ENCODE data around the gene FAM111B.
"Not testable (repeated sequence)": the region's sequence is repeated elsewhere in the genome, so short reads cannot be mapped to it uniquely, and the experiment has no call there.

FAM111B gene

DNA sequence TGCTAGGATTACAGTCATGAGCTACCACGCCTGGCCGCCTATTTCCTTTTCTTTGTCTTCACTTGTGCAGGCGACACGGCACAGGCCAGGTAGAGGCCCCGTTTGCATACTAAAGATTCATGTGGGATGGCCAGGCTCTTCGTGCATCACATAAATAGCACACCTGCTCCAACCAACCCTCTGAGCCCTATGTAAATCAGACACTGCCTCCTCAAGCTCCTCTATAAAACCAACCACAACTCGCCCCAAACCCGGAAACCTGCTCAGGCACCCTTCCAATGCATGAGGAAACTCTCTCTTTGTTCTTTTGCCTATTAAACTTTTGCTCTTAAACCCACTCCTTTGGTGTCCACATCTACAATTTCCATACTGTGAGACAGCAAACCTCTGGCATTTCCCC, 9.1 kb upstream of the FAM111B start:
- DNase-seq: not testable (repeated sequence)

GRCh38 chr11:59102259-59102765, 4.7 kb upstream of the FAM111B start:
- DNase-seq: peak; percentile 59

DNA sequence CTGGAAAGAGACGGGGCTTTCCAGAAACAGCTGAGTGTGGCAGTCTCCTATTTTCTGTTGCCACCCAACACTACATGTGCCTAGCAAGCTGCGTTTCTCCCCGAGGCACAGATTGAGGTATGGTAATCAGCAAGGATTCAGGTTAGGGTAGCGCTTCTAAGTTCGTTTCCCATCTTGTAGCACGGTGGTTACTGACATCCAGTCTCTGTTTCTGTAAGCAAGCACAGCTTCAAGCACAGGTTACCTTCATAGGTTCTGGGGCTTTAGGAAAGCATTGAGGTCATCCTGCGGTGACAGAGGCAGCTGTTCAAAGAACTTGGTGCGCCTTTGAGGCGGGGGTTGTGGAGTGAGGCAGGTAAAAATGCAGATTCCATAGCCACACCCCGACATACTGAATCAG, 684 bp downstream of the FAM111B start:
- not testable (repeated sequence) for DNase-seq

GRCh38 chr11:59112494-59112893, 5.5 kb downstream of the FAM111B start:
- no peak for DNase-seq

- DNase-seq: no peak
Measured at GRCh38 chr11:59114344-59114743, 7.3 kb downstream of the FAM111B start.

GRCh38 chr11:59115553-59115952, 8.5 kb downstream of the FAM111B start:
- no peak for DNase-seq

DNA sequence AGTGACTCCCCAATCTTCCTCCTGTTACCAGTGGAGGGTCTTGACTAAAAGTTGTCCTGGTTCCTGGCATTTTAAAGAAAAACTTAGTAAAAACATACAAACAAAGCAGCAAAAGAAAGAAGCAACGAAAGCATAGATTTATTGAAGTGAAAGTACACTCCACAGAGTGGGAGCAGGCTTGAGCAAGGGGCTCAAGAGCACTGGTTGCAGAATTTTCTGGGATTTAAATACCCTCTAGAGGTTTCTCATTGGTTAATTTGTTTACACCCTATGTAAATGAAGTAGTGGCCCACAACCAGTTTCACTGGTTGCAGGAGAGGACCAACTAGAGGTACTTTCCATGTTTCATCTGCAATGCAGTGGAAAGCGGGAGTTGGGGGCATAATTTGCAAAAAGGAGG, 10.7 kb downstream of the FAM111B start:
- DNase-seq: no peak

GRCh38 chr11:59119826-59120225, 12.8 kb downstream of the FAM111B start:
- no peak for DNase-seq

DNA sequence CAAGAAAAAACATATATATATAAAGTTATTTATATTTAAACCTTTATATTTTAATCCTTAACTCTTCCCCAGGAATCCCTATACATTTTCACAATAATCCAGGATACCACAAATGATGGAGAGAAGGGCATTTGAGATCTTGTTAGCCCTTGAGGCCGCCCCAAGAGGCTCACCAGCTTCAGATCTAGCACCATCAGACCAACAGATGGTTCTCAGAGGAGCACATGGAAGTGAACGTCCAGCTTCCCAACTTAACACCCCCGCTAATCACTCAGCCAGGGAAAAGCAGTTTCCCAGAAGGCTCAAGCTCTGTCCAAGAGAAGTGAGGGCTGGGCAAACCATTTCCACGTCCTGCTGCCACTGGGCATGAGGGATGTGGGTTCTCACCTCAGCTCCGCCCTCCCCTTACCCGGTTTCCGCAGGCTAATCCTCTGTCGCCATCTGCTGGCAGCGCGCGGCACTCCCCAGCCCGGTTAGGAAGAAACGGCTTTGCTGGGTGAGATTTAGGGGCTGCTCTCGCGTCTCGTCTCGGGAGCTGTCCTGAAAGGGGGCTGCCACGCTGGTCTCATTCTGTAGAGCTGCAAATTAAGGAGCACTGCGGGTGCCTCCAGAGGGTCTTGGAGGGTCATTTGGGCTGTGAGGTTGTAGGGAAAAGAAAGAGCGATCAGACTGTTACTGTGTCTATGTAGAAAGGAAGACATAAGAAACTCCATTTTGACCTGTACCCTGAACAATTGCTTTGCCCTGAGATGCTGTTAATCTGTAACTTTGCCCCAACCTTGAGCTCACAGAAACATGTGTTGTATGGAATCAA, 28.8 kb downstream of the FAM111B start:
- peak; percentile 81 for DNase-seq

- DNase-seq: not testable (repeated sequence)
Measured at GRCh38 chr11:59136551-59136950, 29.5 kb downstream of the FAM111B start.

- DNase-seq: no peak
Measured at GRCh38 chr11:59137190-59137589, 30.2 kb downstream of the FAM111B start.

DNA sequence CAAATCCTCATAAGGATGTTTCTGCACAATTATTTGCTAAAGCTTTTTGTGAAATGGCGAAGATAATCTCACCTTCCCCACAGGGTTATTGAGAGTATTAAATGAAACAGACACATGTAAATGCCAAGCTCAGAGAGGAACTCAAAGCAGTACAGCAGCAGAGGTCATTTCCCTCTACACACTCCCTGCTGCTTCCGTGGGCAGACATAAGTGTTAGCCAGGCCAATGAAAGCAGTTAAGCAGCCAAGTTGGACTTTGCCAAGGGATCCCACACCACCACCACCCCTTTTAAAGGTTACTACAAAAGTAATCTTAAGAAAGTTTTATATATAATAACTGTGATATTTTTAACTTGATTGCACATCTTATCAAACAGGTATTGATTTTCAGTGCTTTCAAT, 31.6 kb downstream of the FAM111B start:
- no peak for DNase-seq

DNA sequence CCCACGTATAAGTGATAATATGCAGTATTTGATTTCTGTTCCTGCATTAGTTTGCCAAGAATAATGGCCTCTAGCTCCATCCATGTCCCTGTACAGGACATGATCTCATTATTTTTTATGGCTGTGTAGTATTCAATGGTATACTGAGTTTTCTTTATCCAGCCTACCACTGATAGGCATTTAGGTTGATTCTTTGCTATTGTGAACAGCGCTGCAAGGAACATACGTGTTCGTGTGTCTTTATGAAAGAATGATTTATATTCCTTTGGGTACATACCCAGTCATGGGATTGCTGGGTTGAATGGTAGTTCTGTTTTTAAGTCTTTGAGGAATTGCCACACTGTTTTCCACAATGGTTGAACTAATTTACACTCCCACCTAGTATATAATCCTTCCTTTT, 34.2 kb downstream of the FAM111B start:
- no peak for DNase-seq

GRCh38 chr11:59141673-59142460, 34.8 kb downstream of the FAM111B start:
- peak; percentile 12 for DNase-seq

- peak; percentile 97 for DNase-seq
Measured at GRCh38 chr11:59142530-59143507, 35.8 kb downstream of the FAM111B start, which contains the start of gene FAM111A. FAM111A (plus strand) TSS chr11:59142856; CDS start chr11:59148873, 6,017 bp downstream.

GRCh38 chr11:59144096-59144495, 37.1 kb downstream of the FAM111B start:
- DNase-seq: no peak

DNA sequence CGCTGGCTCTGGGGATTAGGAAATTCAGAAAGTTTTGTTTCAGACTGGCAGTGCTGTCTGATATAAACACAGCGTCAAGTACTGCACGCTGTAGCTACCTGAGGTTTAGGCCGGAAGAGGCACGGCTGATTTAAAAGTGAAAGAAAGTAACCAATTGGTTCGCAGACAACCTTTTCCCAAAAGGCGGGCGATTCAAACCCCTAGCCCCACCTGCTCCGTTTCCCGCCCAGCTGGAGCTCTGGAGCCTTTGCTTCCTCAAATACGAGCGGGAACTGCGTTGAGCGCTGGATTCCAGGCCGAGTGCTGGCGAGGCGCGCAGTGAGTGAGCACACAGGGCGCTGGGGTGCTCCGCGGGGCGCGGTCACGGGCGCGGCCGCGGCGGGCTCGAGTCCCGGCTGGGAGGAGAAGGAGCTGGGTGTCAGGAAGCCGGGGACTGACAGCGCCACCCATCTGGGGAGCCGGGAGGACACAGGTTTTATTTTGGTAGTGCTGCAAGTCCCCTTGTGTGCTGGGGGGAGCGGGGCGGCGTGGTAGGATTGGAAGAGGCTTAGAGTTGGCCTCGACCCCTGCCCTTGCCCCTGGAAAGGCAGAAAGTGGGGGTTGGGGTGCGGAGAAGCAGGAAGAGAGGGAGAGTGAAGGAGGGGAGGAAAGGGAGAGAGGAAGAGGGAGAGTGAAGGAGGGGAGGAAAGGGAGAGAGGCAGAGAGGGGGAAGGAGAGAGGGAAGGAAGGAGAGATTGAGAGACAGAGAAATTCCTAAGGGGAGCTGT, 37.7 kb downstream of the FAM111B start:
- DNase-seq: peak; percentile 78

- DNase-seq: no peak
Measured at GRCh38 chr11:59145534-59145933, 38.5 kb downstream of the FAM111B start.

DNA sequence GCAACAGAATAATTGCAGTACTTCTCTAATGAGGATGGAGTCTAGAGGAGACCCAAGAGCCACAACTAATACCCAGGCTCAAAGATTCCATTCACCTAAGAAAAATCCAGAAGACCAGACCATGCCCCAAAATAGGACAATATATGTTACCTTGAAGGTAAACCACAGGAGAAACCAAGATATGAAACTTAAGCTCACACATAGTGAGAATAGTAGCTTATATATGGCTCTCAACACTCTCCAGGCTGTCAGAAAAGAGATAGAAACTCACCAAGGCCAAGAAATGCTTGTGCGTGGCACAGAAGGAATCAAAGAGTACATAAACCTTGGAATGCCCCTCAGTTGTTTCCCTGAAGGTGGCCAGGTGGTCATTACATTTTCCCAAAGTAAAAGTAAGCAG, 44.7 kb downstream of the FAM111B start:
- no peak for DNase-seq

DNA sequence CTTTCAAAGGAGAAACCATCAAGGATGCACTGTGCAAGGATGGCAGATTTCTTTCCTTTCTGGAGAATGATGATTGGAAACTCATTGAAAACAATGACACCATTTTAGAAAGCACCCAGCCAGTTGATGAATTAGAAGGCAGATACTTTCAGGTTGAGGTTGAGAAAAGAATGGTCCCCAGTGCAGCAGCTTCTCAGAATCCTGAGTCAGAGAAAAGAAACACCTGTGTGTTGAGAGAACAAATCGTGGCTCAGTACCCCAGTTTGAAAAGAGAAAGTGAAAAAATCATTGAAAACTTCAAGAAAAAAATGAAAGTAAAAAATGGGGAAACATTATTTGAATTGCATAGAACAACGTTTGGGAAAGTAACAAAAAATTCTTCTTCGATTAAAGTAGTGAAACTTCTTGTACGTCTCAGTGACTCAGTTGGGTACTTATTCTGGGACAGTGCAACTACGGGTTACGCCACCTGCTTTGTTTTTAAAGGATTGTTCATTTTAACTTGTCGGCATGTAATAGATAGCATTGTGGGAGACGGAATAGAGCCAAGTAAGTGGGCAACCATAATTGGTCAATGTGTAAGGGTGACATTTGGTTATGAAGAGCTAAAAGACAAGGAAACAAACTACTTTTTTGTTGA, 45.4 kb downstream of the FAM111B start:
- no peak for DNase-seq

DNA sequence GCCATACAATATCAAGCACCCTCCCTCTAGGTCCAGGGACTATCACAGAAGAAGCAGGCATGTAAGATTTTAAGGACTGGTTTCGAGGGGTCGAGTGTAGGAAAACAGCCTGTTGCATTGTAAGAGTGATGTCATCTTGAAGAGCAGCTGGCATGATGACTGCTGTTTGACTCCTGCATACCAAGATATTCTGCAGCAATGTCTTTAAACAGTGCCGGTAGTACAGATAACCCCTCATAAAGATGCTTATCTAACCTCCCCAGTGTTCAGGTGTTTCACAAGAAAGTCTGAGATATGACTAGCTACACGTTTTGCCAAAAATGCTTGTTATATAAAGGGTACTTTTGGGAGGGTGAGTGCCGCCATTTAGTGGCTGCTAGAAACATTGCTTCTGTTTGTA, 47.6 kb downstream of the FAM111B start:
- no peak for DNase-seq
